Neural cell (in vitro differentiated cells): ENCODE results near the gene ISG20. TPM values are rescaled to one million over a fixed set of nuclear protein-coding genes. Genes with fewer than 3 reads are reported as not detected.

Experiments used
- H2AFZ ChIP-seq: fragments of 200-600, 300-800 bp; sonication (generic), shearing (Covaris generic); 2 replicates; pipeline ENCODE4 v1.6.0; 2014; ENCODE audit warnings: low read depth, mild to moderate bottlenecking, antibody characterized with exemption, low read length, moderate library complexity
- H3F3A ChIP-seq: fragments of 200-600 bp; shearing (Covaris generic); 2 replicates; pipeline ENCODE4 v1.6.1; 2016; ENCODE audit warnings: mild to moderate bottlenecking, moderate library complexity, mixed read lengths, antibody characterized with exemption, low read length; ENCODE audit not compliant: insufficient read depth, poor library complexity, severe bottlenecking
- H3K27ac ChIP-seq: fragments of 200-600, 300-800 bp; sonication (generic), shearing (Covaris generic); 2 replicates; pipeline ENCODE4 v1.5.1; 2014; ENCODE audit warnings: mild to moderate bottlenecking, low read length, moderate library complexity
- H3K27me3 ChIP-seq: fragments of 300-800, 200-600 bp; sonication (generic), shearing (Covaris generic); 2 replicates; pipeline ENCODE4 v1.6.0; 2014; ENCODE audit warnings: mild to moderate bottlenecking, low read depth, low read length, moderate library complexity; ENCODE audit not compliant: insufficient read depth
- H3K36me3 ChIP-seq: fragments of 300-800, 200-600 bp; sonication (generic), shearing (Covaris generic); 2 replicates; pipeline ENCODE4 v1.5.1; 2014; ENCODE audit warnings: mild to moderate bottlenecking, antibody characterized with exemption, low read length, moderate library complexity; ENCODE audit not compliant: insufficient read depth
- H3K4me2 ChIP-seq: fragments of 300-800, 200-600 bp; sonication (generic), shearing (Covaris generic); 2 replicates; pipeline ENCODE4 v1.6.0; 2014; ENCODE audit warnings: mild to moderate bottlenecking, low read length
- H3K4me3 ChIP-seq: fragments of 300-800, 200-600 bp; sonication (generic), shearing (Covaris generic); 2 replicates; pipeline ENCODE4 v1.5.1; 2014; ENCODE audit warnings: mild to moderate bottlenecking, low read length, moderate library complexity
- H3K79me2 ChIP-seq: fragments of 200-600 bp; shearing (Covaris generic); replicated peaks from 2 replicates; pipeline ENCODE4 v1.6.0; 2014; ENCODE audit warnings: mild to moderate bottlenecking, low read length, moderate library complexity; ENCODE audit not compliant: insufficient read depth
- H3K9ac ChIP-seq: fragments of 300-800, 200-600 bp; sonication (generic), shearing (Covaris generic); 2 replicates; pipeline ENCODE4 v1.6.1; 2016; ENCODE audit warnings: mild to moderate bottlenecking, low read length, mixed read lengths
- H3K9me2 ChIP-seq: fragments of 200-600 bp; shearing (Covaris generic); 2 replicates; pipeline ENCODE4 v1.6.1; 2016; ENCODE audit warnings: mild to moderate bottlenecking, low read length, mixed read lengths; ENCODE audit not compliant: insufficient read depth
- H3K9me3 ChIP-seq: fragments of 200-600, 300-800 bp; sonication (generic), shearing (Covaris generic); 2 replicates; pipeline ENCODE4 v1.6.1; 2016; ENCODE audit warnings: mild to moderate bottlenecking, mixed run types, low read length, moderate library complexity, mixed read lengths
- H4K20me1 ChIP-seq: fragments of 200-600 bp; shearing (Covaris generic); 2 replicates; pipeline ENCODE4 v1.6.1; 2016; ENCODE audit warnings: mild to moderate bottlenecking, mixed run types; ENCODE audit not compliant: insufficient read depth
- CTCF ChIP-seq: fragments of 450-650 bp; IDR thresholded peaks from 2 replicates; pipeline ENCODE4 v1.5.1; 2014; ENCODE audit warnings: antibody characterized with exemption, mild to moderate bottlenecking, moderate library complexity; ENCODE audit not compliant: poor library complexity, severe bottlenecking
- EP300 ChIP-seq: fragments of 450-650 bp; conservative IDR thresholded peaks from 2 replicates; pipeline ENCODE4 v1.6.1; 2014; ENCODE audit warnings: antibody characterized with exemption, mild to moderate bottlenecking, moderate library complexity; ENCODE audit not compliant: poor library complexity, severe bottlenecking
- MXI1 ChIP-seq: fragments of 450-650 bp; conservative IDR thresholded peaks from 2 replicates; pipeline ENCODE4 v1.6.1; 2014; ENCODE audit warnings: antibody characterized with exemption, mild to moderate bottlenecking; ENCODE audit not compliant: poor library complexity, severe bottlenecking
- POLR2AphosphoS5 ChIP-seq: IDR thresholded peaks from 2 replicates; pipeline ENCODE4 v1.6.1; 2012
- RAD21 ChIP-seq: fragments of 450-650 bp; conservative IDR thresholded peaks from 2 replicates; pipeline ENCODE4 v1.6.1; 2014; ENCODE audit warnings: antibody characterized with exemption, mild to moderate bottlenecking, moderate library complexity
- REST ChIP-seq: IDR thresholded peaks from 2 replicates; pipeline ENCODE4 v1.6.1; 2012; ENCODE audit warnings: borderline replicate concordance
- SMC3 ChIP-seq: fragments of 450-650 bp; conservative IDR thresholded peaks from 2 replicates; pipeline ENCODE4 v1.6.1; 2014; ENCODE audit warnings: antibody characterized with exemption, mild to moderate bottlenecking, moderate library complexity; ENCODE audit not compliant: poor library complexity
- TAF1 ChIP-seq: IDR thresholded peaks from 2 replicates; pipeline ENCODE4 v1.6.1; 2012; ENCODE audit warnings: low read depth
- polyA plus RNA-seq: library from polyadenylated mRNA; depleted of rRNA; stranded (reverse); fragments of >200 nt; gene quantifications from 2 replicates; pipeline ENCODE4 v1.2.3, GENCODE V29; 2014

The ISG20 gene
- polyA plus RNA-seq, 1 donor from 2014 or later = 0.88 TPM

- TF ChIP-seq EP300 (peak; percentile 75), POLR2AphosphoS5 (peak; percentile 17), MXI1 (peak; percentile 64), RAD21 (no peak), SMC3 (no peak), CTCF (no peak), TAF1 (no peak)
- no peaks in the 10 kb centered on the region for H3K36me3 ChIP-seq
- H4K20me1 ChIP-seq = no peaks in the 10 kb centered on the region
- H3F3A ChIP-seq = no peaks in the 10 kb centered on the region
- H3K4me2 ChIP-seq = peak overlapping the region; percentile 85
- H2AFZ ChIP-seq = no peak overlapping the region
- H3K4me3 ChIP-seq = peak overlapping the region; percentile 93
- peak overlapping the region; percentile 82 for H3K27ac ChIP-seq
- H3K27me3 ChIP-seq = peaks cover 4% of the 10 kb centered on the region
- H3K9me2 ChIP-seq = no peaks in the 10 kb centered on the region
- H3K9me3 ChIP-seq = no peaks in the 10 kb centered on the region
- H3K79me2 ChIP-seq = peaks cover 33% of the 10 kb centered on the region
- peak overlapping the region; percentile 52 for H3K9ac ChIP-seq
These were observed 29.3 kb upstream of the ISG20 start for GRCh38 chr15:88609344-88610090.

- H2AFZ ChIP-seq = no peak overlapping the region
- H3K4me3 ChIP-seq = peak overlapping the region; percentile 93
- no peaks in the 10 kb centered on the region for H3F3A ChIP-seq
- peak overlapping the region; percentile 52 for H3K9ac ChIP-seq
- H4K20me1 ChIP-seq = no peaks in the 10 kb centered on the region
- H3K36me3 ChIP-seq = no peaks in the 10 kb centered on the region
- peak overlapping the region; percentile 82 for H3K27ac ChIP-seq
- peak overlapping the region; percentile 85 for H3K4me2 ChIP-seq
- H3K79me2 ChIP-seq = peaks cover 27% of the 10 kb centered on the region
- peaks cover 4% of the 10 kb centered on the region for H3K27me3 ChIP-seq
- TF ChIP-seq TAF1 (no peak), CTCF (peak; percentile 22)
- no peaks in the 10 kb centered on the region for H3K9me3 ChIP-seq
- H3K9me2 ChIP-seq = no peaks in the 10 kb centered on the region
These were observed 28.1 kb upstream of the ISG20 start for GRCh38 chr15:88610701-88611231.

- H4K20me1 ChIP-seq = no peaks in the 10 kb centered on the region
- H3K36me3 ChIP-seq = no peaks in the 10 kb centered on the region
- H3K79me2 ChIP-seq = peaks cover 12% of the 10 kb centered on the region
- H3K27ac ChIP-seq = no peak overlapping the region
- peak overlapping the region; percentile 93 for H3K4me3 ChIP-seq
- TF ChIP-seq RAD21 (no peak), POLR2AphosphoS5 (no peak), REST (no peak)
- H3K9ac ChIP-seq = no peak overlapping the region
- no peaks in the 10 kb centered on the region for H3K9me2 ChIP-seq
- H2AFZ ChIP-seq = no peak overlapping the region
- no peak overlapping the region for H3K4me2 ChIP-seq
- no peaks in the 10 kb centered on the region for H3K27me3 ChIP-seq
- no peaks in the 10 kb centered on the region for H3K9me3 ChIP-seq
- no peaks in the 10 kb centered on the region for H3F3A ChIP-seq
These were observed 26.5 kb upstream of the ISG20 start for GRCh38 chr15:88612186-88612796.
